Sigmoid colon (tissue), 3 donors: Measurements from ENCODE around the gene PSMA1.

Experiments
- POLR2A ChIP-seq, 2 donors: fragments of 450-650 bp; IDR thresholded peaks; one replicate each; pipeline ENCODE4 v1.6.1; 2016; ENCODE audit warnings: antibody characterized with exemption in 2 of 2, mild to moderate bottlenecking in 2 of 2, moderate library complexity in 2 of 2
- TF ChIP-seq, protein P1 (sequence below), 4 experiments: fragments of 450-650 bp in 3 of 4; fragments of 200-600 bp in 1 of 4; IDR thresholded peaks; one replicate each; pipeline ENCODE4 v1.5.1; 2016 to 2019; ENCODE audit warnings: antibody characterized with exemption in 4 of 4, mild to moderate bottlenecking in 3 of 4, moderate library complexity in 2 of 4

- TF ChIP-seq POLR2A (IDR thresholded peaks at IDR 0.05): no peak
- TF ChIP-seq, protein P1, sequence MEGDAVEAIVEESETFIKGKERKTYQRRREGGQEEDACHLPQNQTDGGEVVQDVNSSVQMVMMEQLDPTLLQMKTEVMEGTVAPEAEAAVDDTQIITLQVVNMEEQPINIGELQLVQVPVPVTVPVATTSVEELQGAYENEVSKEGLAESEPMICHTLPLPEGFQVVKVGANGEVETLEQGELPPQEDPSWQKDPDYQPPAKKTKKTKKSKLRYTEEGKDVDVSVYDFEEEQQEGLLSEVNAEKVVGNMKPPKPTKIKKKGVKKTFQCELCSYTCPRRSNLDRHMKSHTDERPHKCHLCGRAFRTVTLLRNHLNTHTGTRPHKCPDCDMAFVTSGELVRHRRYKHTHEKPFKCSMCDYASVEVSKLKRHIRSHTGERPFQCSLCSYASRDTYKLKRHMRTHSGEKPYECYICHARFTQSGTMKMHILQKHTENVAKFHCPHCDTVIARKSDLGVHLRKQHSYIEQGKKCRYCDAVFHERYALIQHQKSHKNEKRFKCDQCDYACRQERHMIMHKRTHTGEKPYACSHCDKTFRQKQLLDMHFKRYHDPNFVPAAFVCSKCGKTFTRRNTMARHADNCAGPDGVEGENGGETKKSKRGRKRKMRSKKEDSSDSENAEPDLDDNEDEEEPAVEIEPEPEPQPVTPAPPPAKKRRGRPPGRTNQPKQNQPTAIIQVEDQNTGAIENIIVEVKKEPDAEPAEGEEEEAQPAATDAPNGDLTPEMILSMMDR (IDR thresholded peaks at IDR 0.05): no peak
These were observed 563 bp upstream of the PSMA1 start for GRCh38 chr11:14520747-14521151.
